NCI-H2171 treated with DMSO at 0.1 percent for 48 hours (cell line): ENCODE data around the gene C9orf43.
"Not testable (repeated sequence)": the region's sequence is repeated elsewhere in the genome, so short reads cannot be mapped to it uniquely, and the experiment has no call there.

Source experiments
- DNase-seq: peaks from one replicate; lab custom pipeline; 2025; lab: John Stamatoyannopoulos, UW

The C9orf43 gene

DNA sequence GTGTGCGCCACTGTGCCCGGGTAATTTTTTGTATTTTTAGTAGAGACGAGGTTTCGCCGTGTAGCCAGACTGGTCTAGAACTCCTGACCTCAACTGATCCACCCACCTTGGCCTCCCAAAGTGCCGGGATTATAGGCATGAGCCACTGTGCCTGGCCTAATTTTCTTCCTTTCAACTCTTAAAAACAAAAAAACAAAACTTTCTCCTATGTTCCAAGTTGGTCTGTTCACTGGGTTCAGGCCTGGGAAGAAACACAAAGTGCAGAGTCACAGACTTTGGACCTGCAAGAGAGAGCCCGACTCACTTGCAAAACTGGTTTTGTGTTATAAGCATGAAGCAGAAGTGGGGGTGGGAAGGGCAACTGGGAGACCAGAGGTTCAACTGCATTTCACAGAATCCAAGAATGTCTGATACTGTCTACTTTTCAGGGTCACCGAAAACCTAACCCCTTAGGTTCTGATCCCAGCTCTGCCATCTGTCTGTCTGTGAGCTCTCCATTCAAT lies 28.6 kb upstream of the C9orf43 start:
- DNase-seq: no peak

GRCh38 chr9:113386571-113387393 lies 23.8 kb upstream of the C9orf43 start:
- no peak for DNase-seq

GRCh38 chr9:113387560-113388230 lies 22.9 kb upstream of the C9orf43 start:
- DNase-seq: no peak

- DNase-seq: no peak
These were observed 21.7 kb upstream of the C9orf43 start for GRCh38 chr9:113388833-113389232.

GRCh38 chr9:113389451-113389850 lies 21.1 kb upstream of the C9orf43 start:
- no peak for DNase-seq

DNA sequence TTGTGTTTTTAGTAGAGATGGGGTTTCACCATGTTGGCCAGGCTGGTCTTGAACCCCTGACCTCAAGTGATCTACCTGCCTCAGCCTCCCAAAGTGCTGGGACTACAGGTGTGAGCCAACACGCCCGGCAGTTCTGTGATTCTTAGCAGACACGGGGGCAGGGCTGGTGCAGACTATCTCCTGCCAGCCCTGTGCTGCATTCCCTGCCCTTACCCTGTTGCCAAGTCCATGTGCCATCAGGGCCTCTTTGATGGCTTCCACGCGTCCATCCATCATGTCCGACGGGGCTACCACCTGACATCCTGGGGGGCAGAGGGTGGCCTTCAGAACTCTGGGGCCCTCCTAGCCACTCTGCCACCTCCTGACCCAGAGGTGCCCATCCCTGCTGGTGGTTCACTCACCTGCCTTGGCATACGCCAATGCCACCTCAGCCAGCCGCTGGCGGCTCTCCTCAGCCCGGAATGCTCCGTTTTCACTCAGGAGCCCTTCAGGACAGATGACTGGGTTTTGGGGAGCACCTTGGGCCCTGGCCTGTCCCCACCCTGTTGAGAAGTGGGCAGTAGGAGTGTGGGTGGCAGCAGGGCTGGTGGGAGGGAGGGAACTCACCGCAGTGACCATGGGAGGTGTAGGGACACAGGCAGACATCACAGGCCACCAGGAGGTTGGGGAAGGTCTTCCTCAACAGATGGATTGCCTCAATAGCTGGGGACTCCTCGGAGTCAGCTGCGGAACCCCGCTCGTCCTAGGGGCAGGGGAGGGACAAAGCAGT lies 20.2 kb upstream of the C9orf43 start:
- DNase-seq: no peak

- DNase-seq: no peak
These were observed 18.6 kb upstream of the C9orf43 start for GRCh38 chr9:113391917-113392316.

GRCh38 chr9:113393281-113393680 lies 17.3 kb upstream of the C9orf43 start:
- DNase-seq: no peak

DNA sequence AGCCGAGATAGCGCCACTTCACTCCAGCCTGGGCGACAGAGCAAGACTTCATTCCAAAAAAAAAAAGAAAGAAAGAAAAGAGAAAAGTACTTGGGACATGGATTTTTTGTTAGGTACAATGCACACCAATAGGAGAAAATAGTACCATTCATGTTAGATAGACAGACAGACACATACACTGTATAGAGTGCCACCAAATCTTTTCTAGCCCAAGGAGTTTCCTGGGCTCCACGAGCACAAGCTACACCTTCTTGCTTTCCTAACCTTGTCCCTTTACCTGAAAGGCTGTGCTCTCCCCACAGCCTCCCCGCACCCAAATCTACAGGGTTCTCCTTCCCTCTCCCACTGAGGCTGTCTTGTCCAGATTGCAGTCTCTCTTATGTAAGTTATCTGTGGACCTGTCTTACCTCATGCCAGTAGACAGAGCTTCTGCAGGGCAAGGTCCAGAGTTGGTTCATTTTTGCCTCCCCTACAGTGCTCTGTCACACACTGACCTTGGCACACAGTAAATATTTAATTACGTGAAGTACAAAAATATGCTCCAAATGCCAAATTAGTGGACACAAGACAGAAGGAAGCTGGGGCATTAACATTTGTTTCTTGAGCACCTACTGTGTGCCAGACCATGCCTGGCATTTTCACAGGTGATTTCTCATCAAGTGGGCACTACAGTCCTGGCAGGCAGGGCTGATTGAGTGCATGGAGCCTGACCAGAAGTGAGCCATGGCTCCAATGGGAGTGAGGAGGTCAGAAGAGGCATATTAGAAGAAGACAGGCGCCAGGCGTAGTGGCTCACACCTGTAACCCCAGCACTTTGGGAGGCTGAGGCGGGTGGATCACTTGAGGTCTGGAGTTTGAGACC lies 15.3 kb upstream of the C9orf43 start:
- no peak for DNase-seq

DNA sequence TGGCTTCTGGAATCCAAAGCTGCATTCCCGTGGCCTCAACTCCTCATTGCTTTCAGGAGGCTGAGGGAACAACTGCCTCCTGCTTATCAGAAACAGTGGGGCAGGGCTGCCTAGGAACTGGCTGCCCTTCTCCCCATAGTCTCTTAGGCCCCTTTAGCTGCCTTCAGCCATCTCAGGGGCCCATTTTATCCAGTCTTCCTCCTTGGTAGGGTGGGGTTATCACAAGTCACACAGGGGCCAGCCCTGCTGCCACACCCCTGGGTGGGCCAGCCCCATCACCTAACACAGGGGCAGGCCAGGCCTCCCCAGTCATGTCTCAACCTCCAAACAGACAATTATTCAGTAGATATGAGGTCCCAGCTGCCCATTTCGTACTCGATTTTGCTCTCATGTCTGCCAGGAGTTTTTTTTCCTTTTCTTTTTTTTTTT lies 13.3 kb upstream of the C9orf43 start:
- DNase-seq: no peak

GRCh38 chr9:113398796-113399195 lies 11.8 kb upstream of the C9orf43 start:
- no peak for DNase-seq

- no peak for DNase-seq
These were observed 10.8 kb upstream of the C9orf43 start for GRCh38 chr9:113399646-113400200.

DNA sequence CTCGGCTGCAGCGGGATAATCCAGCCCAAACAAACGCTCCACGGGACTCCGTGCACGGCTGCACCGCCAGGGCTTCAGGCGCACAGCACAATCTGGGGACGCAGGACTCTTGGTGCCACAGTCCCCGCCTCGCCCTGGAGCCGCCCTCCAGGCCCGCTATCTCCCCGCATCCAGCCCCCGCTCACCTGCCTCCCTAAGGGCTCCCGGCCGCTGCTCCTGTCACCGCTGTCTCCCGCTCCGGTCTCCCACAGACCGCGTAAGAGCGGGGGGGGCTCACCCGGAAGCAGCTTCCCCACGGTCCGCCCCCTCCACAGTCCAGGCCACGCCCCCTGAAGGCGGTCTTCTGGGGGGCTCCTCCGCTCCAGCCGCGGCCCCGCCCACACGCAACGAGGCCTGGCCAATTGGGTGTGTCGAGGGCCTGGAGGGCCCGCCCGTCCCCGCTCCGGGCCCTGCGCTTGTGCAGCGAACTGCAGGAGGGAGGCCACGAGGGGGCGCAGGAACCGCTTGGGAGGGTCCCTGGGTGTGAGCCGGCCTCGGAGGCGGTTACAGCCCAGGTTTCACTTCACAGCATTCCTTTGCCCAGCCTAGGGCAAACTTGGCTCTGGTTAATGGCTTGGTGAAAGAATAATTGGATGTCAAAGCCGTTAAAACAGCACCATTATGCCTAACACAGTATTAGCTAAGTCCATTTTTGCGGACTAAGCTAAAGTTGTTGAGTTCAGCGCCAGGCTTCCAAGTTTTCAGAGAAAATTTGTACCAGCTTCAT lies 9.3 kb upstream of the C9orf43 start, which contains the start of gene ALAD:
ALAD (minus strand) TSS at position 258 of the 766 bp plus-strand sequence. CDS start 7,725 bp downstream, outside the sequence.
- peak; percentile 97 for DNase-seq

- no peak for DNase-seq
These were observed 6.9 kb upstream of the C9orf43 start for GRCh38 chr9:113403646-113404045.

GRCh38 chr9:113406353-113406752 lies 4.2 kb upstream of the C9orf43 start:
- DNase-seq: not testable (repeated sequence)

- DNase-seq: peak; percentile 85
These were observed 3.6 kb upstream of the C9orf43 start for GRCh38 chr9:113406873-113407511.

- no peak for DNase-seq
These were observed 1.1 kb upstream of the C9orf43 start for GRCh38 chr9:113409481-113409880.

GRCh38 chr9:113409883-113410206 lies 702 bp upstream of the C9orf43 start:
- no peak for DNase-seq

GRCh38 chr9:113416149-113416721 lies 5.7 kb downstream of the C9orf43 start:
- no peak for DNase-seq

DNA sequence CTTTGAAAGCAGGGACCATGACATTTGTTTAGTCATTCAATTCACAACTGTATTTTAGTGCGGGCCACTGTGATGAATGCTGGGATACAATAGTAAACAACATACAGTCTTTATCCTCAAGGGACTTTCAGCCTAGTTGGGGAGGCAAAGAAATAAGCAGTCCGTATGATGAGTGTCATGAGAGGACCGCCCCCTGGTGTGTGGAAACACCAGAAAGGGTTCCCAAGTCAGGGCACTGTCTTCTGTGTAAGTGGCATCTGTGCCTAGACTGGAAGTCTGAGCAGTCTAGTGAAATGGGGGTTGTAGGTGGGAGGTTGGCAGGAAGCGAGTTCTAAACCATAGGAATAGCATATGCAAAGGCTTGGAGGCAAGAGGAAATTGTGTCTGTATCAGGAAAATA lies 6.8 kb downstream of the C9orf43 start:
- no peak for DNase-seq
